GM21381 (cell line): ENCODE data around the gene DNMBP.
"Not testable (repeated sequence)": the region's sequence is repeated elsewhere in the genome, so short reads cannot be mapped to it uniquely, and the experiment has no call there.

Source experiments
- ATAC-seq: cut with Tn5 transposase; IDR thresholded peaks from one replicate; pipeline ENCODE4 v1.9.1; 2021; ENCODE audit warnings: mild to moderate bottlenecking, moderate library complexity; ENCODE audit not compliant: unreplicated experiment

DNMBP gene

DNA sequence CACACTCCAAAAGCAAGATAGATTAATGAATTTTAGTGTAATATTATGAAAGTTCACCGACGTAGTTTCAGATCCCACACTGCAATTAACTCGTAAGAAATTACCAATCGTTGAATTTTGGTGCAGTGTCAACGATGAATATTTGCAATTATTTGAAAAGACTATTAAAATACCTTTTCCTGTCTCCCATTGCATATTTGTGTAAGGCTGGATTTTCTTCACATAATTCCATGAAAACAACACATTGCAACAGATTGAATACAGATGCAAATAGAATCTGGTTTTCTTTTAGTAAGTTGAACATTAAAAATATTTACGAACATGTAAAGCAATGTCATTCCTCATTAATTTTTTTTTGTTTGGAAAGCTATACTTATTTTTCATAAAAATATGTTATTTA is 50.9 kb downstream of the DNMBP start:
- ATAC-seq, result no peak

DNA sequence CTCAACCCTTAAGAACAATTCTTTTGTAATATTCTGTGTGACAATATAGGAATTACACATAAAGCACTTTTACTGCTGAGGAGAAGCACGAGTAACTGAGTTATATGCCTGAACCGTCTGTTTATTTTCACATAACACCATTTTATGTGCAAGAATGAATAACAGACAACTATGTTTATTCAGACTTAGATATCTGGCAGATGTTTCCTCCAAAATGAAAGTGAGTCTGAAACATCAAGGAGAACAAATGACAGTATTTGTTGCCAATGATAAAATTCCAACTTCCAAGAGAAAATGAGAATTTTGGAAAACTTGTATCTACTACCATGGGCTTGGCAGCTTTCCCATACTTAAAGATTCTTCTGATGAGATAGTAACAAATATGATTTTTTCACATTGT is 51.4 kb downstream of the DNMBP start:
- ATAC-seq, result no peak

DNA sequence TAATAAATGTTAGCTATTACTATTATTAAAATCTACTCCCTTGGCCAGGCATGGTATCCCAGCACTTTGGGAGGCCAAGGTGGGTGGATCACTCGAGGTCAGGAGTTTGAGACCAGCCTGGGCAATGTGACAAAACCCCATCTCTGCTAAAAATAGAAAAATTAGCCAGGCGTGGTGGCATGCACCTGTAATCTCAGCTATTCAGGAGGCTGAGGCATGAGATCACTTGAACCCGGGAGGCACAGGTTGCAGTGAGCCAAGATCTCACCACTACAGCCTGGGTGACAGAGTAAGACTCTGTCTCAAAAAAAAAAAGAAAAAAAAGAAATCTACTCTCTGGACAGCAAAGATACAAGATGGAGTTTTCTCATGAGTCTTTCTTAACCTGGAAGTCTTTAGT is 56.2 kb downstream of the DNMBP start:
- not testable (repeated sequence) for ATAC-seq

DNA sequence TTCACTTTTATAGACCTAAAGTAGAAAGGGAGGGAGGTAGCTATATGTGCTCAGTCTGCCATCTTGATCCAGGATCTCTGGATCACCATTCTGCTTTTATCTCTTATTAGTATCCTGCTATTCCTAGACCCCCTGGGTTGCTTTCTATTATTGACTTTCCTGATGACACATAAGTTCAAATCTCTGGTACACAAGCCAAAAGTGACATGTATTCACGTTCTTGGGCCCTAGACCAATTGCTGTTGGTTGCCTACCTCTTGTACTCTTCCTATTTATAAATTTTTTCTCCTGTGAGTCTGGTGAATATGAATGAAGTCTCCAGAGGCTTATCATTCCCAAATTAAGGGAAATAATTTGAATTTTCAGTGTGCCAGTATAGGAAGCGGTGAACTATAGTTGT is 56.9 kb downstream of the DNMBP start:
- no peak for ATAC-seq

DNA sequence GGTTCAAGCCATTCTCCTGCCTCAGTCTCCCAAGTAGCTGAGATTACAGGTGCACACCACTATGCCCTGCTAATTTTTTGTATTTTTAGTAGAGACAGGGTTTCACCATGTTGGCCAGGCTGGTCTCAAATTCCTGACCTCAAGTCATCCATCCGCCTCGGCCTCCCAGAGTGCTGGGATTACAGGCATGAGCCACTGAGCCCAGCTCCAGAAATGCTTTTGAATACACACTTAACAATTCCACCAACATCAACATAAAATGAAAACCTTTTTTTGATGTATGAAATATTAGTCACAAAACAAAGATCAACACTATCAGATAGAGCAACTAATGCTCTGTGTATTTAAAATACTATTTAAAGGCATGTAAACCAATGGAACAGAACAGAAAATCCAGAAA is 63.7 kb downstream of the DNMBP start:
- ATAC-seq, result not testable (repeated sequence)

DNA sequence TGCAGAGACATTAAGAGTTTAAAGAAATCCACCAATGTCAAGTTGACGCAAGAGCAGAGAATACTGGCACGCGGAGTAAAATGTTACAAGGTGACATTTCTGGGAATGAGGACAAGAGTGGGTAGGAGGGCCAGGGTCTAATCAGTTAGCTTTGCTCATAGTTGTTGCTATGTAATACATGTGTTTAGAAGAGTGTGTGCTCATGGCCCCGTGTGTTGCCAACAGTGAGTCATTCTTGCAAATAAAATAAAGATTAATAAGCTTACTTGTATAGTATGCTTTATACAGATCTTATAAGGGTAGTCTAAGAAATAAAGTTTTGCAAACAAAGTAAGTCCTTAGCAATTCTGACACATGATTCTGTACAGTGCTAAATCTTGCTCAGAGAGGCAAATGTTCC is 64.5 kb downstream of the DNMBP start:
- no peak for ATAC-seq

DNA sequence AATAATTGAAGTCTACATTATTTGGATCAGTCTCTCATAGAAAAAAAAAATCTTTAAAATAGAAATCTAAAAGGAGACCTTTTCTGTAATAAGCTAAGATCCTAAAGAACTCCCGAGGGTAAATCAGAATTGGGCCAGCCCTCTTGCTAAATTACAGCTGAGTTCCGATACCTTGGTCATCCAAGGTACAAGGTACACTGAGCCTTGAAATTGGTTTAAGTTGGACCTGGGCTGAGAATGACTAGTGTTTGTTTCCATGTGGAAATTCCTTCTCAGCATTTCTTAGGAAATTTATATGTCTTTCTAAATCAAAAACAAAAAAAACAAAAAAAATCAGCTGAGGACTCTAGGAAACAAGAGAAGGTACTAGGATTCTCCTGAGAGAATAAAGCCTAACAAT is 64.9 kb downstream of the DNMBP start:
- no peak for ATAC-seq

DNA sequence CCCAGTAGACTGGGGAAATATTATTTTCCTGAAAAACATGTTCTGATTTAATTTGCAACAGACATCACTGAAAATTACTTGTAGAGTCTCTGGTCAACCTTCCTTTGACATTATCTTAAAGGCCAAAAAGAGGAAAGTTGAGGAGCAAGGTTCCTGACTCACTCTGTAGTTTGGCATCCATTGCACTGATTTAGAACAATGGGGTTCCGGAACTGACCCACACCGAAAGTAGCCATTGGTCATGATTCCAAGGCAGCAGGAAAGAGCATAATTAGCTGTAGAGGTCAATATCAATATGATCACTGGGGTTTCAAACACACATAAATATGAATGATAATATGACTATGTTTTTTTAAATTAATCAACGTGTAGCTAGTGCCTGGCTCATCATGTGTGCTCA is 65.8 kb downstream of the DNMBP start:
- ATAC-seq, result no peak

DNA sequence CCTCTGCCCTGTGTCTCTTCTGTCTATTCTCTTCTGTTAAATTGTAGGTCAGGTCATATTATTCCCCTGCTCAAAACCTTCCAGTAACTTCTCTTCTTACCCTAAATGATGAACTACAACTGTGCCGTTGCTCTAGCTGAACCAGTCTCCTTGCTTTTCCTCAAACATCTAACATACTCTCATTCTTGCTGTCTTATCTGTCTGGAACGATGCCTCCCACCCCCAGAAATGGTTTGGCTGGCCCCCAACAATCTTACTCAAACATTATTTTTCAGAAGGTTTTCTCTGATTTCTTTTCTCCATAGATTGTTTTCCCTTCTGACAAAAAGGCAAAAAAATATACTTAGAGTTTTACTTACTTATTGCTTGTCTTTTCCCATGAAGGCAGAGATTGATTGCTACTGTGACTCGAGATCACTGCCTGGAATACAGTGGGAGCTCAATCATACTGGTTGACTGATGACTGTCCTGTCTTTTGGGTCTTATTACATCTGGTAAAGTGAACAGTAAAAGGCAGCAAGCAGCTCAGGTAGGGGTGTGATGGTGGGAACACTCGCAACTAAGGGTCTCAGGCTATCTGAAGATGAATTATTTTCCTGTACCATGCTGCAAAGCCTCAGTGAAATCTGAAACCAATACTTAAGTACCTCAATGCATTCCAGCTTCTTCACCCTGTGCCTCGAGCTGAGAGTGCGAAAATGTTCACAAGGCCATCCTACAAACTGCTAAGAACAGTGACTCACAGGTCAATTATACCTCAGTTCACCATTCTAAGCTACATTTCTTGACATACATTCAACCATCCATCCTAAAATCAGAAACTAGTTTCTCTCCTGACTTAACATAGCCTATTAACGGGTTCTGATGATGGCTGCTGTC is 67.6 kb downstream of the DNMBP start:
- ATAC-seq, result no peak

DNA sequence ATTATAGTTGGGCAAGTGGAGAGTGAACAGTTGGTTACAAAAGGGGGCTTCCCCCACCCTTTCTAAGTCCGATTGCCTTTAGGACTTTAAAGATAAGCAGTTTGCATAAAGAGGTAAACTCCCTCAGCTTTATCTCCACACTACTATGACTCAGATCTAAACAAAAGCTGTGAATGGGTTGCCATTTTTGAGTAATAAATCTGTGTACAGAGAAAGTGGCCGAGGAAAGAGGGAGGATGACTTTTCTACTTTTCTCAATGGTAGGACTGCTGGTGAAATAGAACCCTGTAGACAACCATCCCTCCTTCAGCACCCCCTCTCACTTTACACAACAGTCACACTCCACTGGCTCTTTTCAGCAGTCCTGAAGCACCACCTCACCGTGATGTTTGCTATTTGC is 71.2 kb downstream of the DNMBP start:
- peak; percentile 78 for ATAC-seq

DNA sequence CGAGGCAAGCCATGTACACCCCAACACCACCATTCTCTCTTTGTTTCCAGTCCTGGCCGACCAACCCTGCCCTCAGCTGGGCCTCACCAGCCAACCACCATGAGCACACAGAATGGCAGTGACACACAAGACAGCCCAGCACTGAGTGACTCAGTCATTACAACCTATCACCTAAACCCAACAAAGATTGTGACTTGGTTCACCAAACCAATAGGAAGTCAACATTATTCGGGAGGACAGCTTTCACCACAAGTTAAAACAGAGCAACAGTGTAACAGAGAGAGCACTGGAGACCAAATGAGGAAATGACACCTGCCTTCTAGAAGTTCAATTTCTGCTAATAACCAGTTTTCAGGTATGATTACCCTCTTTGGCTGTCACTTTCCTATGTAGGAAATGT is 72.1 kb downstream of the DNMBP start:
- no peak for ATAC-seq

DNA sequence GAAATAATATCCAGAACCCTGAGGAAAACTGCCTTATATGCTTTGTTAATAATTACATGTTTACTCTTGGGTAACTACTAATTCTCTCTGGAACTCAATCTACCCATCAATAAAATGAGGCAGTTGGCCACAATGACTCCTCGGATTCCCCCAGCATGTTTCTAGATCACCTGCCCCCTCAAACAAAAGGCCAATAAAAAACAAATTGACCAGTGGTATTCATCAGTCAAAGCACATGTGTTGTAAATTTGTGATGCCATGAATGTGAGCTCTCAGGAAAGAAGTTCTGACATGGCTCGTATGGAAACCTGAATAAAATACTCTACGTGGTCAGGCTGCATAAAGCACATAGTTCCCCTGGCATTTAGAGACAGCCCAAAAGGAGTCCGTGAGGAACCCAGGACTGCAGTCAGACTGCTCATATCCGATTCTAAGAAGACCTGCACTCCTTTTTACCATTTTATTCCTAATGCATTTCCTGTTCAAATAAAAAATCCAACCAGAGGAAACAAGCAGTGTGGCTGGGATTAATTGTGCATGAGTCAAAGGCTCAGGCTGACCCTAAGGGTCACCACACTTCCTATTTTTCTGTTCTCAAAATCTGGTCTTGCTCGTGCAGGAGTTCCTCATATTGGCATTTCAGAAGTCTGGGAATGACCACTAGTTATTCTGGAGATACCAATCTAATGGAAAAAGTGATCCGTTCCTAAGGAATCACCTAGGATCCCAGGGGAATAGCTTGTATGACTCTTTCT is 77.4 kb downstream of the DNMBP start:
- ATAC-seq, result not testable (repeated sequence)

DNA sequence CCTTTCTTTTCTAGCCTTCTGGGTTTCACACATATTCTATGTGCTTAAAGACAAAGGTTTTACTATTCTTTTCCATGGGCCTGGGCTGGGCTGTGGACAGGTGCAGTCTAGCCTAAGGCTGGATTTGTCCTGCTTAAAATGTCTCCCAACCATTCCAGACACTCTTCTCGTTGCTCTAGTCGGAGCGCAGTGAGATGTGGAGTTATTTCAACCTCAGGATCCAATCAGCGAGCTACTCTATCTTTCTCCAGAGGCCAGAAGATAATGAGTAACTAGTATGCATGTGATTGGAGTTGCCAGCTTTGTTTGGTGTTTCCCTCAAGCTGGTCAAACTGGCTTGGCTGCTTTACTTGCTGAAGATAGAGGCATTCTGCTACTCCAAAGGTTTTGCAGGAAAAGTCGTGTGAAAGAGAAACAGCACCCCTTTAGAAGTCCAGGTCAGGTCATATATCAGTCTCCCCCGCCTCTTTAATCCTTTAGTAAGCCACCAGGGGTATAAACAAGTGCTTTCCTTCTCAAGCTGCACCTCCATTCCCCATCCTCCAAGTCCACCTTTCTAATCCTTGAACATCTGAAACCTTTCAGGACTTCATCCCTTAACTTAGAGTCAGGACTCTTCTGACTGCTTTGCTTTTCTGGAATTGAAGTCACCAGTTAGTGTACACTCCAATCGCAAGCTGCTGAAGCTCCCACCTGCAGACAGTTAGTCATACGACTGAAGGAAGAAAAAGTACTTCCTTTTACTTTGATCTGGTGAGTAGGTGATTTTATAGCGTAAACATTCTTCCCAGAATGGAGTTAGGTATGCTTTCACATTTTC is 78.8 kb downstream of the DNMBP start:
- ATAC-seq, result no peak

DNA sequence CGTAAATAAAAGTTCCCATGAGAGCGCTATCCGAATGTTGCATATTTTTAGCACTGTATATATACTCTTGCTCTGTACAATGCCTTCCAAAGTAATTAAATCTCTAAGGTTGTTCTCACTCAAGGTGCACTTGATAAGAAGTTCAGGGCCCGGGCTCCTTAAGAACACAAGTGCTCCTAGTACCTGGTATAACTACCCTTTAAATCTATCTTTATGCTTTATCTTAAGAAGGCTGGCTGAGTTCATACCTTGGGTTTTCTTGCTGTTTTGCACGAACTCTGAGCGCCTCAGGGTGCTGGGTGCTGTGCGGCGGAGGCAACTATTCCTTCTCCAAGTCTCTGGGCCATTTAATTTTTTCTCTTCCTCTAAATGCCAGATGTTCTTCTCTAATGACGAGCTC is 80.4 kb downstream of the DNMBP start:
- no peak for ATAC-seq

DNA sequence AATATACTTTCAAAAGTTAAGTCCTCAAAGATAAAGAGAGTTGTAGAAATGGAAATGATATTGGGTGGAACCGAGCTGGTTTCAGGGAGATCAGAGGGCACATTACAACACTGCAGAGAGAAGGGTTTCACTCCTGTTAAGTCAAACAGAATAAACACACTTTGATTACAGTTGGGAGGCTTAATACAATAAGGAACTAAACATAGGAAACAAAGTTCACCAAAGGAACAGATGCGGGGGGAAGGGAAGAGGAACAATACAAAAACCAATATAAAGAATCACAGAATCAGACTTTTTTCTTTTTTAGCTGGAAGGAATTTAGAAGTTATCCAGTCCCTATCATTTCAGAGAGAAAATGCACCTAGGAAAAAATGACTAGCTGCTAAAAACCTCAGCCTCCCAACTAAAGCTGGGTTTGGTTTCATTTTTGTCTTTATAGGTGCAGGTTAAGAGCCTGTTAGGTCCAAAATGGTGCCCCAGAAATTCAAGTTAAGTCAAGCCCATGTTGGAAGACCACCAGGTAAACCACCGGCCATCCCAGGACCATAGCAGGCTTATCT is 81.9 kb downstream of the DNMBP start:
- no peak for ATAC-seq

DNA sequence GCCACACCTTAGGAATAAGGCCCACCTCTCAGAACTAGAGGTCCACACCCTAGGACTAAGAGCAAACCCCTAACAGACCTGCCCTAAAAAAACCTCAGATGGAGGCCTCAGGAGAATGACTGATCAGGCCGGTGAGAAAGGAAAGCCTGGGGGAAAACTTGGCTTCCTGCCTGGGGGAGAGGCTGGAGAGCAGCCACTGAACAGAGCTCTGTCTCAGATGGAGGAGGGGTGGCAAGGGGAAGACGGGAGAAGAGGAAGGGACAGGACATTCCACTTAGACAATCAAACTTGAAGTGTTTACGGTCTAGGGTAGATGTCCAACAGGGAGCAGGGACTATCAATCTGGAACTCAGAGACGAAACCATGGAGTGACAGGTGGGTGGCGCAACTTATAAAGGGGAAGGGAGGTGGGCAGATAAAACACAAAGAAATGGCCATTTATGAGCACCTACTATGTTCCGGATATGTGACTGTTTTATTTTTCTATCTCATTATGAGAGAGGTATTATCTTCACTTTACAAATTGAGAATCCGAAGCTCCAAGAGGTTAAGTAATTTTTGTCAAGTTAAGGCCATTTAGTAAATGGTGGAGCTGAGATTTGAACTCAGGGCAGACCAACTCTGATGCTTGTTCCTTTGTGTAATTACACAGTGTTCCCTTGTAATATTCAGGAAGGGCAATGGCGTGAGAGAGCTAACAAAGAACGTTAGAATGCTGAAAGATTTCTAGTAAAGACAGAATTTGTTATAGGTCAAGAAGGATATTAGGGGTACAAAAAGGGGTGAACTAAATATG is 82.6 kb downstream of the DNMBP start:
- no peak for ATAC-seq

DNA sequence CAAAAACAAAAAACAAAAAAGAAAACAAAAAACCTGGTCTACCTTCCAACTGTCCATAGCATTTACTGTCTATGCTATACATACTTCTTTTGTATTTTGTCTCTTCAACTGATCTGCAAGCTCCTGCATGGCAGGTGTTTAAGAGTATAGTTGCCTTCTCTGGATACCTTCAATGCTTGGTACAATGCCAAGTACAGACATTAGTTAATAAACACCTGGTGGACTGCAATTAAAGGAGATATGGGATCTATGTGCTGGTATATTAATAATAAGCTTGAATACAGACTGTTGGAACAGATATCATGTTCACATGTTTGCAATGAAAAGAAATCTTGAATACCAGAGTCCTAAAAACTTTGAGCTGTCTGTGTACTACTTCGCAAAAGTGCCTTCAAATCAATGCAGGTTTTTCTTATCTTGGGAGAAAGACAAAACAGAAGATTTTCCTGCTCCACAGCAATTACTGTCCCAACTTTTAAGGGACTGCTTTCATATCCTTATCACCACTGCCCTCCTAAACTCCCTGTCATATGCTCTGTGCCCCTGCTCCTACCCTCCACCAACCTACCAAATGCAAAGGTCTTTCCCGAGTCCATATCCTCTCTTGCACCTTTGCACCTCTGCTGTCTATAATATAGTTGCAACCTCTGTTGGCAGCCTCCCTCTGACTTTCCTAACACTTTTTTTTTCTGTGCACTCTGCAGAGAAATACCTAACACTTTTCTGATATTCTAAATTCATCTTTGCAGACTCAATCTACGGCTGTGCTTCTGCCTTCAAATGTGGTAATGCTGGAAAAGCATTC is 85.1 kb downstream of the DNMBP start:
- no peak for ATAC-seq

DNA sequence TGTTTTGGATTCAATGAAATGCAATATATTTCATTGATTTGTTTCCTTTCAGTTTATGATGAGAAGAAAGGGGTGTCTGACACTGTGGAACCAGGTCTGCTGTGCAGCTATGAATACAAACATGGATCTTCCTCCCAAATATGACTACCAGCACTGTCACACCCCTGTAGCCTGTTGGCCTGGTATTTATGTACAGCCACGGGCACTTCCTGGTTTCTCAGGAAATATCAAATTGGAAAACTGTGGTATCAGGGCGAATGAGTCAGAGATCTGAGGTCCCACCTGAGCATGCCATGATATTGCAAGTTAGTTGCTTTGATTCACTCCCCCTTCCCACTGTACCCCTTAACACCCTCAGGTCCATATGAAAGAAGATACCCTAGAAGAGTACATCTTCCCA is 87.8 kb downstream of the DNMBP start:
- no peak for ATAC-seq

DNA sequence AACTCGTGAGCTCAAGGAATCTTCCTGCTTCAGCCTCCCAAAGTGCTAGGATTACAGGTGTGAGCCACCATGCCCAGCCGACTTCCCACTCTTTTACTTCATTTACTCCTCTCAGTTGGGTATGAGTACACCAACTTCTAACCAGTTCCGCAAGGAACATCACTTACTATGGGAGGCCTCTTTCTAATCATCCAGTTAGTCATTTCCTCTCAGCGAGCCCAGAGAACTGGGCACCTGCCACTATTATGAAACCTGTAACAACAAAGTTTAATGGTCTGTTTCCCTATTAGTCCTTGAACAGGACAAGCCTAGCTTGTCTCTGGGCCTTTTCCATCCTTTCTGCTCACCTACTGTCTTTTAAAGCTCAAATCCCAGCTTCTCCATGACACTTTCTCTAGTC is 88.8 kb downstream of the DNMBP start:
- no peak for ATAC-seq

DNA sequence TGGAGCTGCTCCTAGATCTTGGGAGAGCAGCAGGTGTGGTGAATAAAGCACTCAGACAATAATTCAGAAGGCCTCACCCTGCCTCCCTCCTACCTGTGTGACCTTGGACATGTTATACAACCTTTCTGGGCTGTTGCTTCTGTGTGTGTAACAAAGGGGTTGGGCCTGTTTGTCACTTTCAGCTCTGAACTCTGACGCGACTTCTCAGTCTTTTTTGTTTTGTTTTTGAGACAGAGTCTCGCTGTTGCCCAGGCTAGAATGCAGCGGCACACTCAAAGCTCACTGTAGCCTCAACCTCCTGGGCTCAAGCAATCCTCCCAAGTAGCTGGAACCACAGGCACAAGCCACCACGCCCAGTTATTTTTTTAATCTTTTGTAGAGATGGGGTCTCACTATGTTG is 89.3 kb downstream of the DNMBP start:
- no peak for ATAC-seq
